HEK293 (cell line): ENCODE results near the gene NUBPL.

Experiments used
- CTCF ChIA-PET: fragments of 350-600 bp; formaldehyde crosslinking; extraction: SDS; loops from one replicate; lab custom pipeline; 2021; ENCODE audit warnings: antibody characterized with exemption; lab: Yijun Ruan, JAX
- POLR2A ChIA-PET: fragments of 300-600 bp; formaldehyde crosslinking; extraction: SDS; loops from one replicate; lab custom pipeline; 2020; ENCODE audit warnings: antibody characterized with exemption, inconsistent platforms; lab: Yijun Ruan, JAX
- H3K27ac ChIP-seq: fragments of 200-500 bp; sonication (Bioruptor generic); 2 replicates; pipeline ENCODE4 v1.5.1; 2014; ENCODE audit warnings: low read depth, low read length, control low read depth, inconsistent platforms; ENCODE audit errors: extremely low read depth
- H3K36me3 ChIP-seq, 2 experiments: fragments of 200-500 bp in 1 of 2; sonication (Bioruptor generic) in 1 of 2; 1 replicate in 1 of 2; 2 replicates in 1 of 2; pipeline ENCODE4 v1.5.1; 2014 to 2017; ENCODE audit warnings: inconsistent platforms in 2 of 2, low read length in 2 of 2; ENCODE audit not compliant: control insufficient read depth in 2 of 2, insufficient read depth in 1 of 2
- H3K4me1 ChIP-seq: fragments of 200-500 bp; sonication (Bioruptor generic); 2 replicates; pipeline ENCODE4 v1.5.1; 2014; ENCODE audit warnings: mild to moderate bottlenecking, low read length, inconsistent platforms; ENCODE audit not compliant: control insufficient read depth, insufficient read depth
- H3K4me3 ChIP-seq: 2 replicates; pipeline ENCODE4 v1.5.1; 2011; ENCODE audit warnings: low read depth, mild to moderate bottlenecking, control low read depth, low read length, moderate library complexity
- H3K9me3 ChIP-seq: fragments of 200-500 bp; sonication (Bioruptor generic); 2 replicates; pipeline ENCODE4 v1.5.1; 2014; ENCODE audit warnings: low read depth, low read length, inconsistent platforms; ENCODE audit not compliant: control insufficient read depth, insufficient read depth
- BCL11B ChIP-seq: fragments of 450-650 bp; formaldehyde crosslinking; IDR thresholded peaks from 2 replicates; pipeline ENCODE4 v1.5.1; 2016; ENCODE audit warnings: low read depth, missing biosample characterization, missing genetic modification characterization
- CTCF ChIP-seq: fragments of 450-650 bp; formaldehyde crosslinking; IDR thresholded peaks from 2 replicates; pipeline ENCODE4 v1.5.1; 2016; ENCODE audit warnings: missing biosample characterization, missing genetic modification characterization
- GLIS1 ChIP-seq: fragments of 450-650 bp; formaldehyde crosslinking; IDR thresholded peaks from 2 replicates; pipeline ENCODE4 v1.5.1; 2016; ENCODE audit warnings: missing biosample characterization, missing genetic modification characterization
- KLF10 ChIP-seq: fragments of 450-650 bp; IDR thresholded peaks from 2 replicates; pipeline ENCODE4 v1.5.1; 2018; ENCODE audit warnings: missing biosample characterization, mild to moderate bottlenecking, missing genetic modification characterization
- ZBTB26 ChIP-seq: fragments of 450-650 bp; formaldehyde crosslinking; optimal IDR thresholded peaks from 2 replicates; pipeline ENCODE3; 2016; ENCODE audit warnings: missing biosample characterization, mild to moderate bottlenecking, missing genetic modification characterization
- ZBTB6 ChIP-seq: fragments of 450-650 bp; formaldehyde crosslinking; IDR thresholded peaks from 2 replicates; pipeline ENCODE4 v1.5.1; 2017; ENCODE audit warnings: missing biosample characterization, missing genetic modification characterization
- ZFP3 ChIP-seq: fragments of 450-650 bp; formaldehyde crosslinking; IDR thresholded peaks from 2 replicates; pipeline ENCODE4 v1.5.1; 2016; ENCODE audit warnings: low read depth, missing biosample characterization, missing genetic modification characterization
- ZFP41 ChIP-seq: fragments of 450-650 bp; formaldehyde crosslinking; IDR thresholded peaks from 2 replicates; pipeline ENCODE4 v1.5.1; 2016; ENCODE audit warnings: missing biosample characterization, missing genetic modification characterization, borderline replicate concordance
- ZNF175 ChIP-seq: fragments of 450-650 bp; formaldehyde crosslinking; IDR thresholded peaks from 2 replicates; pipeline ENCODE4 v1.5.1; 2016; ENCODE audit warnings: missing biosample characterization, missing genetic modification characterization
- ZNF391 ChIP-seq: fragments of 450-650 bp; formaldehyde crosslinking; IDR thresholded peaks from 2 replicates; pipeline ENCODE4 v1.5.1; 2016; ENCODE audit warnings: low read depth, missing biosample characterization, missing genetic modification characterization, borderline replicate concordance
- ZNF404 ChIP-seq: fragments of 450-650 bp; formaldehyde crosslinking; IDR thresholded peaks from 2 replicates; pipeline ENCODE4 v1.5.1; 2017; ENCODE audit warnings: missing biosample characterization, missing genetic modification characterization
- ZNF561 ChIP-seq: fragments of 450-650 bp; IDR thresholded peaks from 2 replicates; pipeline ENCODE4 v1.5.1; 2018; ENCODE audit warnings: missing biosample characterization, missing genetic modification characterization, borderline replicate concordance
- ZNF610 ChIP-seq: fragments of 450-650 bp; formaldehyde crosslinking; IDR thresholded peaks from 2 replicates; pipeline ENCODE4 v1.5.1; 2016; ENCODE audit warnings: missing biosample characterization, missing genetic modification characterization, borderline replicate concordance
- ZNF626 ChIP-seq: fragments of 450-650 bp; sonication (Bioruptor Pico); formaldehyde crosslinking; IDR thresholded peaks from 2 replicates; pipeline ENCODE4 v1.5.1; 2018; ENCODE audit warnings: missing biosample characterization, missing genetic modification characterization, inconsistent platforms
- ZNF639 ChIP-seq: fragments of 450-650 bp; formaldehyde crosslinking; IDR thresholded peaks from 2 replicates; pipeline ENCODE4 v1.5.1; 2016; ENCODE audit warnings: missing biosample characterization, missing genetic modification characterization
- ZNF701 ChIP-seq: fragments of 450-650 bp; formaldehyde crosslinking; IDR thresholded peaks from 2 replicates; pipeline ENCODE4 v1.5.1; 2016; ENCODE audit warnings: missing biosample characterization, missing genetic modification characterization
- ZNF704 ChIP-seq: fragments of 450-650 bp; formaldehyde crosslinking; IDR thresholded peaks from 2 replicates; pipeline ENCODE4 v1.5.1; 2016; ENCODE audit warnings: missing biosample characterization, missing genetic modification characterization
- ZSCAN16 ChIP-seq: fragments of 450-650 bp; formaldehyde crosslinking; IDR thresholded peaks from 2 replicates; pipeline ENCODE4 v1.5.1; 2016; ENCODE audit warnings: missing biosample characterization, missing genetic modification characterization

Gene NUBPL

GRCh38 chr14:31752867-31753661, 191.9 kb downstream of the NUBPL start:
- Histone ChIP-seq H3K36me3 (no peaks in the 10 kb centered on the region), H3K27ac (no peak overlapping the region), H3K4me3 (no peak overlapping the region), H3K9me3 (no peaks in the 10 kb centered on the region), H3K4me1 (no peaks in the 10 kb centered on the region)
- ChIA-PET CTCF (no interaction called here), POLR2A (no interaction called here)
- TF ChIP-seq CTCF (tag by site-specific recombination) (no peak), BCL11B (no peak), GLIS1 (tag by site-specific recombination) (no peak), ZNF610 (tag by site-specific recombination) (no peak), ZNF561 (tag by site-specific recombination) (no peak)

- Histone ChIP-seq H3K27ac (no peak overlapping the region), H3K36me3 (no peaks in the 10 kb centered on the region), H3K4me1 (no peaks in the 10 kb centered on the region), H3K4me3 (no peak overlapping the region), H3K9me3 (no peaks in the 10 kb centered on the region)
- TF ChIP-seq ZFP3 (tag by site-specific recombination) (no peak), ZNF626 (tag by site-specific recombination) (no peak), ZNF175 (tag by site-specific recombination) (no peak), ZNF404 (tag by site-specific recombination) (no peak), ZSCAN16 (tag by site-specific recombination) (no peak), ZNF704 (tag by site-specific recombination) (no peak), KLF10 (tag by site-specific recombination) (no peak), ZNF701 (tag by site-specific recombination) (no peak), ZNF639 (tag by site-specific recombination) (no peak), ZBTB6 (tag by site-specific recombination) (no peak), ZFP41 (tag by site-specific recombination) (no peak), ZBTB26 (tag by site-specific recombination) (no peak), ZNF391 (no peak)
- CTCF ChIA-PET = no interaction called here
- POLR2A ChIA-PET = no interaction called here
These were observed 197.7 kb downstream of the NUBPL start for GRCh38 chr14:31758941-31759340.
